ENCODE results near the gene MOB3A.
"Not testable (repeated sequence)": the region's sequence is repeated elsewhere in the genome, so short reads cannot be mapped to it uniquely, and the experiment has no call there.

MOB3A gene

GRCh38 chr19:2043251-2043641, 52.9 kb downstream of the MOB3A start:
- DNase-seq: no peak

GRCh38 chr19:2042485-2043250, 53.5 kb downstream of the MOB3A start:
- no peak for DNase-seq

- DNase-seq: peak; percentile 93
Measured at GRCh38 chr19:2041683-2042484, 54.2 kb downstream of the MOB3A start.

- no peak for DNase-seq
Measured at GRCh38 chr19:2041433-2041682, 54.8 kb downstream of the MOB3A start.

- DNase-seq: no peak
Measured at GRCh38 chr19:2040647-2041432, 55.3 kb downstream of the MOB3A start.

- DNase-seq: no peak
Measured at GRCh38 chr19:2039959-2040646, 56.0 kb downstream of the MOB3A start.

GRCh38 chr19:2039089-2039958, 56.8 kb downstream of the MOB3A start:
- DNase-seq: no peak

GRCh38 chr19:2038284-2039088, 57.6 kb downstream of the MOB3A start:
- DNase-seq: no peak

- no peak for DNase-seq
Measured at GRCh38 chr19:2037651-2038255, 58.4 kb downstream of the MOB3A start.

GRCh38 chr19:2036424-2036823, 59.7 kb downstream of the MOB3A start:
- no peak for DNase-seq

- DNase-seq: no peak
Measured at GRCh38 chr19:2035590-2035991, 60.5 kb downstream of the MOB3A start.

- DNase-seq: no peak
Measured at GRCh38 chr19:2034729-2035589, 61.2 kb downstream of the MOB3A start.

GRCh38 chr19:2034253-2034652, 61.9 kb downstream of the MOB3A start:
- not testable (repeated sequence) for DNase-seq

GRCh38 chr19:2033825-2034159, 62.3 kb downstream of the MOB3A start:
- no peak for DNase-seq

GRCh38 chr19:2033115-2033824, 62.9 kb downstream of the MOB3A start:
- DNase-seq: no peak

- peak; percentile 21 for DNase-seq
Measured at GRCh38 chr19:2032296-2032941, 63.7 kb downstream of the MOB3A start.

- no peak for DNase-seq
Measured at GRCh38 chr19:2027361-2027760, 68.8 kb downstream of the MOB3A start.

- DNase-seq: no peak
Measured at GRCh38 chr19:2026770-2027169, 69.4 kb downstream of the MOB3A start.

GRCh38 chr19:2022289-2022688, 73.8 kb downstream of the MOB3A start:
- DNase-seq: no peak
